ENCODE data around the gene FOXN3.

FOXN3 gene

DNA sequence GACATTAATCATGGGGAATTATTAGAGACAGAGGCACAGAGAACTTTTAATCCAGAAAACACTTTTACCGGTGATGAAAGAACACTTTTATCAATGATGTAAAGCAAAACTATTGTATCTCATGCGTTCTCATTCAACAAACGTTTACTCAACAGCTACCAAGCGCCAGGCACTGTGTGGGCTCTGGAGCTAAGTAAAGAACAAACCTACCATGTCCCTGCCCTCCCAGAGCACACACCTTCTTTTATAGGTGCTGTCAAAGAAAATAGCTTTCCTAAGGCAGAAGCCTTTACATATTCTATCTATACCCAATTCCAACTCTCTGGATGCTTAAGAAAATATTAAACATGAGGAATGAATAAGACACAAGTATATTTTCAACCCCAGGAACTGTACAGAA lies 91.1 kb downstream of the FOXN3 start:
- H3K4me3 ChIP-seq (ENCODE audit: low read length, poor library complexity, severe bottlenecking): no peak overlapping the region
- H3K9me2 ChIP-seq (replicated peaks; ENCODE audit: low read depth, low read length): no peaks in the 10 kb centered on the region
- no peak overlapping the region for H2AFZ ChIP-seq (ENCODE audit: low read length)
- no peaks in the 10 kb centered on the region for H3F3A ChIP-seq (ENCODE audit: low read depth)
- no peak overlapping the region for H3K4me2 ChIP-seq (ENCODE audit: low read depth, low read length, poor library complexity, severe bottlenecking)
- peaks cover 50% of the 10 kb centered on the region; the same call in 1 of the 2 replicates for H3K36me3 ChIP-seq (ENCODE audit: insufficient read depth, low read length)
- H3K9ac ChIP-seq (ENCODE audit: low read depth, low read length, poor library complexity, severe bottlenecking): no peak overlapping the region
- TF ChIP-seq, protein P1, sequence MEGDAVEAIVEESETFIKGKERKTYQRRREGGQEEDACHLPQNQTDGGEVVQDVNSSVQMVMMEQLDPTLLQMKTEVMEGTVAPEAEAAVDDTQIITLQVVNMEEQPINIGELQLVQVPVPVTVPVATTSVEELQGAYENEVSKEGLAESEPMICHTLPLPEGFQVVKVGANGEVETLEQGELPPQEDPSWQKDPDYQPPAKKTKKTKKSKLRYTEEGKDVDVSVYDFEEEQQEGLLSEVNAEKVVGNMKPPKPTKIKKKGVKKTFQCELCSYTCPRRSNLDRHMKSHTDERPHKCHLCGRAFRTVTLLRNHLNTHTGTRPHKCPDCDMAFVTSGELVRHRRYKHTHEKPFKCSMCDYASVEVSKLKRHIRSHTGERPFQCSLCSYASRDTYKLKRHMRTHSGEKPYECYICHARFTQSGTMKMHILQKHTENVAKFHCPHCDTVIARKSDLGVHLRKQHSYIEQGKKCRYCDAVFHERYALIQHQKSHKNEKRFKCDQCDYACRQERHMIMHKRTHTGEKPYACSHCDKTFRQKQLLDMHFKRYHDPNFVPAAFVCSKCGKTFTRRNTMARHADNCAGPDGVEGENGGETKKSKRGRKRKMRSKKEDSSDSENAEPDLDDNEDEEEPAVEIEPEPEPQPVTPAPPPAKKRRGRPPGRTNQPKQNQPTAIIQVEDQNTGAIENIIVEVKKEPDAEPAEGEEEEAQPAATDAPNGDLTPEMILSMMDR (conservative IDR thresholded peaks at IDR 0.05; ENCODE audit: low read length): no peak
- no peaks in the 10 kb centered on the region for H3K27me3 ChIP-seq (ENCODE audit: insufficient read depth, low read length, poor library complexity, severe bottlenecking)
- H3K9me3 ChIP-seq (ENCODE audit: insufficient read depth, low read depth, low read length): no peaks in the 10 kb centered on the region
- peaks cover 90% of the 10 kb centered on the region for H3K79me2 ChIP-seq (ENCODE audit: insufficient read depth, low read length)
- peaks cover 45% of the 10 kb centered on the region for H4K20me1 ChIP-seq (ENCODE audit: insufficient read depth, low read length, poor library complexity, severe bottlenecking)
- H3K4me1 ChIP-seq (ENCODE audit: insufficient read depth, low read length, poor library complexity, severe bottlenecking): peaks cover 17% of the 10 kb centered on the region

- no peaks in the 10 kb centered on the region for H3K9me2 ChIP-seq (replicated peaks; ENCODE audit: low read depth, low read length)
- peaks cover 89% of the 10 kb centered on the region for H3K79me2 ChIP-seq (ENCODE audit: insufficient read depth, low read length)
- no peaks in the 10 kb centered on the region for H3F3A ChIP-seq (ENCODE audit: low read depth)
- H3K9me3 ChIP-seq (ENCODE audit: insufficient read depth, low read depth, low read length): no peaks in the 10 kb centered on the region
- peaks cover 46% of the 10 kb centered on the region; the same call in 1 of the 2 replicates for H3K36me3 ChIP-seq (ENCODE audit: insufficient read depth, low read length)
- H2AFZ ChIP-seq (ENCODE audit: low read length): no peak overlapping the region
- no peak for TF ChIP-seq EZH2phosphoT487 (IDR thresholded peaks at IDR 0.05; ENCODE audit: borderline replicate concordance)
- TF ChIP-seq, protein P1 (conservative IDR thresholded peaks at IDR 0.05; ENCODE audit: low read length): no peak
- no peak overlapping the region for H3K4me2 ChIP-seq (ENCODE audit: low read depth, low read length, poor library complexity, severe bottlenecking)
- H3K27me3 ChIP-seq (ENCODE audit: insufficient read depth, low read length, poor library complexity, severe bottlenecking): no peaks in the 10 kb centered on the region
- H3K4me1 ChIP-seq (ENCODE audit: insufficient read depth, low read length, poor library complexity, severe bottlenecking): peaks cover 16% of the 10 kb centered on the region
- no peak overlapping the region for H3K9ac ChIP-seq (ENCODE audit: low read depth, low read length, poor library complexity, severe bottlenecking)
- H3K4me3 ChIP-seq (ENCODE audit: low read length, poor library complexity, severe bottlenecking): no peak overlapping the region
- H4K20me1 ChIP-seq (ENCODE audit: insufficient read depth, low read length, poor library complexity, severe bottlenecking): peaks cover 42% of the 10 kb centered on the region
These were observed 91.6 kb downstream of the FOXN3 start for GRCh38 chr14:89325299-89325883.

- Histone ChIP-seq H3K9me3 (ENCODE audit: insufficient read depth, low read depth, low read length) (no peaks in the 10 kb centered on the region), H3K36me3 (ENCODE audit: insufficient read depth, low read length) (peaks cover 45% of the 10 kb centered on the region; the same call in 1 of the 2 replicates), H3K9ac (ENCODE audit: low read depth, low read length, poor library complexity, severe bottlenecking) (no peak overlapping the region), H3K4me2 (ENCODE audit: low read depth, low read length, poor library complexity, severe bottlenecking) (peak overlapping the region; percentile 37), H3K27me3 (ENCODE audit: insufficient read depth, low read length, poor library complexity, severe bottlenecking) (no peaks in the 10 kb centered on the region), H3K4me1 (ENCODE audit: insufficient read depth, low read length, poor library complexity, severe bottlenecking) (peaks cover 11% of the 10 kb centered on the region), H3K4me3 (ENCODE audit: low read length, poor library complexity, severe bottlenecking) (no peak overlapping the region), H3K79me2 (ENCODE audit: insufficient read depth, low read length) (peaks cover 90% of the 10 kb centered on the region), H3F3A (ENCODE audit: low read depth) (no peaks in the 10 kb centered on the region), H2AFZ (ENCODE audit: low read length) (no peak overlapping the region), H4K20me1 (ENCODE audit: insufficient read depth, low read length, poor library complexity, severe bottlenecking) (peaks cover 37% of the 10 kb centered on the region), H3K9me2 (replicated peaks; ENCODE audit: low read depth, low read length) (no peaks in the 10 kb centered on the region)
- no peak for TF ChIP-seq EZH2phosphoT487 (IDR thresholded peaks at IDR 0.05; ENCODE audit: borderline replicate concordance)
- TF ChIP-seq, protein P1 (conservative IDR thresholded peaks at IDR 0.05; ENCODE audit: low read length): no peak
These were observed 92.3 kb downstream of the FOXN3 start for GRCh38 chr14:89324501-89325298.
